GM12864 (cell line): Measurements from ENCODE around the gene KLF3.

Experiments used
- DNase-seq: peaks from one replicate; pipeline ENCODE4 v3.0.0-alpha.2; 2011; ENCODE audit warnings: low read depth
- H3K4me3 ChIP-seq: 2 replicates; pipeline ENCODE4 v1.5.1; 2011; ENCODE audit warnings: mild to moderate bottlenecking, low read depth, low read length, control low read depth
- CTCF ChIP-seq: IDR thresholded peaks from 2 replicates; pipeline ENCODE4 v1.5.1; 2011; ENCODE audit warnings: low read depth, mild to moderate bottlenecking, moderate library complexity, low read length, control low read depth, inconsistent platforms; ENCODE audit errors: missing control alignments

The KLF3 gene

GRCh38 chr4:38735870-38736269 is 71.9 kb downstream of the KLF3 start:
- DNase-seq, result no peak
- no peak overlapping the region for H3K4me3 ChIP-seq
- no peak for TF ChIP-seq CTCF

- DNase-seq, result no peak
- no peak for TF ChIP-seq CTCF
- H3K4me3 ChIP-seq, result no peak overlapping the region
Measured at GRCh38 chr4:38738940-38739803, 75.2 kb downstream of the KLF3 start.

GRCh38 chr4:38740303-38740702 is 76.3 kb downstream of the KLF3 start:
- no peak overlapping the region for H3K4me3 ChIP-seq
- TF ChIP-seq CTCF, result no peak
- DNase-seq, result no peak

- no peak overlapping the region for H3K4me3 ChIP-seq
- no peak for TF ChIP-seq CTCF
- no peak for DNase-seq
Measured at GRCh38 chr4:38743866-38744265, 79.9 kb downstream of the KLF3 start.

- H3K4me3 ChIP-seq, result no peak overlapping the region
- no peak for TF ChIP-seq CTCF
- no peak for DNase-seq
Measured at GRCh38 chr4:38745881-38746280, 81.9 kb downstream of the KLF3 start.

- H3K4me3 ChIP-seq, result no peak overlapping the region
- DNase-seq, result no peak
- no peak for TF ChIP-seq CTCF
Measured at GRCh38 chr4:38747629-38748028, 83.6 kb downstream of the KLF3 start.

- no peak overlapping the region for H3K4me3 ChIP-seq
- no peak for DNase-seq
- TF ChIP-seq CTCF, result no peak
Measured at GRCh38 chr4:38749336-38749735, 85.3 kb downstream of the KLF3 start.
